KMS-11 (cell line): Measurements from ENCODE around the gene UTP25.

Experiments
- H2AFZ ChIP-seq: fragments of 200-600 bp; sonication (generic); 2 replicates; pipeline ENCODE4 v1.6.1; 2016; ENCODE audit warnings: antibody characterized with exemption, mixed run types, low read depth
- H3K27ac ChIP-seq: fragments of 200-600 bp; sonication (generic); 2 replicates; pipeline ENCODE4 v1.6.1; 2016; ENCODE audit warnings: mild to moderate bottlenecking, mixed run types
- H3K27me3 ChIP-seq: fragments of 200-600 bp; sonication (generic); 2 replicates; pipeline ENCODE4 v1.6.1; 2017; ENCODE audit warnings: mild to moderate bottlenecking, low read depth, mixed run types, moderate library complexity; ENCODE audit not compliant: insufficient read depth
- H3K36me3 ChIP-seq: fragments of 200-600 bp; sonication (generic); 2 replicates; pipeline ENCODE4 v1.6.1; 2017; ENCODE audit warnings: mild to moderate bottlenecking, mixed run types; ENCODE audit not compliant: insufficient read depth
- H3K4me1 ChIP-seq: fragments of 200-600 bp; sonication (generic); 2 replicates; pipeline ENCODE4 v1.6.1; 2016; ENCODE audit warnings: mild to moderate bottlenecking, low read depth, mixed run types; ENCODE audit not compliant: poor library complexity, severe bottlenecking
- H3K4me2 ChIP-seq: fragments of 200-600 bp; sonication (generic); 2 replicates; pipeline ENCODE4 v1.7.0; 2016; ENCODE audit warnings: mild to moderate bottlenecking, mixed run types
- H3K4me3 ChIP-seq: fragments of 200-600 bp; sonication (generic); IDR thresholded peaks from 2 replicates; pipeline ENCODE4 v1.6.1; 2017; ENCODE audit warnings: low read depth, low read length, mixed read lengths; ENCODE audit not compliant: insufficient read depth
- H3K79me2 ChIP-seq: fragments of 200-600 bp; sonication (generic); 2 replicates; pipeline ENCODE4 v1.6.1; 2016; ENCODE audit warnings: low read depth, mixed run types; ENCODE audit not compliant: insufficient read depth
- H3K9ac ChIP-seq: fragments of 200-600 bp; sonication (generic); 2 replicates; pipeline ENCODE4 v1.6.1; 2016; ENCODE audit warnings: mild to moderate bottlenecking, mixed run types
- H4K20me1 ChIP-seq: fragments of 200-600 bp; sonication (generic); 2 replicates; pipeline ENCODE4 v1.6.1; 2016; ENCODE audit warnings: mild to moderate bottlenecking, mixed run types; ENCODE audit not compliant: insufficient read depth
- CTCF ChIP-seq: fragments of 200-600 bp; sonication (generic); conservative IDR thresholded peaks from 2 replicates; pipeline ENCODE4 v1.6.1; 2017; ENCODE audit warnings: low read depth, mild to moderate bottlenecking, antibody characterized with exemption, low read length, moderate library complexity, mixed read lengths

UTP25 gene

GRCh38 chr1:209863766-209864485, 36.2 kb downstream of the UTP25 start:
- Histone ChIP-seq H3K4me3 (no peak overlapping the region), H3K36me3 (no peaks in the 10 kb centered on the region), H3K79me2 (no peaks in the 10 kb centered on the region), H3K4me2 (no peak overlapping the region), H4K20me1 (no peaks in the 10 kb centered on the region), H3K27me3 (no peaks in the 10 kb centered on the region), H3K4me1 (no peaks in the 10 kb centered on the region), H3K27ac (no peak overlapping the region), H3K9ac (no peak overlapping the region), H2AFZ (no peak overlapping the region)
- TF ChIP-seq CTCF = no peak

GRCh38 chr1:209866201-209866600, 38.4 kb downstream of the UTP25 start:
- Histone ChIP-seq H3K4me2 (no peak overlapping the region), H3K36me3 (no peaks in the 10 kb centered on the region), H3K4me3 (no peak overlapping the region)

GRCh38 chr1:209869291-209870149, 41.7 kb downstream of the UTP25 start:
- H3K4me2 ChIP-seq = no peak overlapping the region

More at GRCh38 chr1:209866201-209866600, 38.4 kb downstream of the UTP25 start:
- Histone ChIP-seq H3K4me1 (no peaks in the 10 kb centered on the region), H4K20me1 (no peaks in the 10 kb centered on the region), H2AFZ (no peak overlapping the region), H3K27ac (no peak overlapping the region), H3K27me3 (no peaks in the 10 kb centered on the region), H3K79me2 (no peaks in the 10 kb centered on the region), H3K9ac (no peak overlapping the region)
- no peak for TF ChIP-seq CTCF

More at GRCh38 chr1:209869291-209870149, 41.7 kb downstream of the UTP25 start:
- H3K4me3 ChIP-seq = no peak overlapping the region
- H3K27me3 ChIP-seq = no peaks in the 10 kb centered on the region
- H3K79me2 ChIP-seq = no peaks in the 10 kb centered on the region
- H3K4me1 ChIP-seq = no peaks in the 10 kb centered on the region
- H3K27ac ChIP-seq = no peak overlapping the region
- no peak overlapping the region for H3K9ac ChIP-seq
- H4K20me1 ChIP-seq = no peaks in the 10 kb centered on the region
- no peak overlapping the region for H2AFZ ChIP-seq
- H3K36me3 ChIP-seq = no peaks in the 10 kb centered on the region
- TF ChIP-seq CTCF = no peak
